HTERT RPE-1 (cell line): ENCODE measurements around the gene KRTAP5-2.
"Not testable (repeated sequence)": the region's sequence is repeated elsewhere in the genome, so short reads cannot be mapped to it uniquely, and the experiment has no call there.

Source experiments
- in situ Hi-C: fragments of 300-500 bp; cut with MboI; formaldehyde crosslinking; loops from 4 replicates; pipeline ENCODE4 v1.14.3; 2020; ENCODE audit warnings: low sequenced_read_pairs

The KRTAP5-2 gene

DNA sequence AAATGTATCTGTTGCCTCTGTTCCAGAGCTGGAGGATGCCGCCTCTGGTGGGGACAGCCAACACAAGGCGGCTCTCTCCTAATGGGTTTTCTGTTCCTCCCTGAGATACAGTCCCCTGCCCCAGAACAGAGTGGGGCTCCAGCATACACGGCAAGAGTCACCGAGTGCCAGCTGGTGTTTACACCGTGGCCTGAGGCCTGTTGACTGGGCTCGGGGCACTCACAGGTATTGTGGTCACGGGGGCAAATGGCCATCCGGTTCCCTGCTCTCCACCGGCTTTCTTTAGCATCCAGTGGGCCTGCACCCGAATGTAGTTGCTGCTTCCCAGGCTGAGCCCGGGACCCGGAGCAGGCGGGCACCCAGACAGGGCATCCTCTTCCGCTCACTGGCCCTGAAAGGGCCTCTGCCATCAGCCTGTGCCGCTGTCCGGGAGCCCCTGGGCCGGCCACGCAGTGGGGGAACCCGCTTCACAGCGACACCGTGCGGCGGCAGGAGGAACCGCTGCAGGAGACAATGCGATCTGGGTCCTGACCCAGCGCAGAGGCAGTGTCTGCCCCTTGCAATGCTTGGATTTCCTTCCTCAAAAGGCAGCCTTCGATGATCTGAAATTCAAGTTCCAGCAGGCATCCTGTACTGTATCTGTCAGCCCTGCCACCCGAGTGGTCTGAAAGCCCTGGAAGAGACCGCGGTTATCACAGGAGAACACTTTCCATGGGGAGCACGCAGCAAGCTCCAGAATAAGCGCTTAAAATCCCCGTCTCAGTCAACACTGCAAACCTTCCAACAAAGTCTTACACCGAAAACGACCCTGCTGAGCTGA lies 30.6 kb upstream of the KRTAP5-2 start:
- in situ Hi-C loops = no loop called here

DNA sequence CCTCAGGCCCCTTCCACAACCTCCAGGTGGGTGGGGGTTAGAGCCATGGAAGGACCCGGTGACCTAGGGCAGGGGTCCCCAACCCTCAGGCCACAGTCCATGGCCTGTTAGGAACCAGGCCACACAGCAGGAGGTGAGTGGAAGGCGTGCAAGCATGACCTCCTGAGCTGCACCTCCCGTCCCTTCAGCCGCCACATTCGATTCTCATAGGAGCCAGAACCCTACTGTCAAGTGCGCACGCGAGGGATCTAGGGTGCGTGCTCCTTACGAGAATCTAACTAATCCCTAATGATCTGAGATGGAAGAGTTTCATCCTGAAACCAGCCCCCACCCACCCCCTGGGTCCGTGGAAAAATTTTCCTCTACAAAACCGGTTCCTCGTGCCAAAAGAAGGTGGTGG lies 27.4 kb upstream of the KRTAP5-2 start:
- in situ Hi-C loops = no loop called here

DNA sequence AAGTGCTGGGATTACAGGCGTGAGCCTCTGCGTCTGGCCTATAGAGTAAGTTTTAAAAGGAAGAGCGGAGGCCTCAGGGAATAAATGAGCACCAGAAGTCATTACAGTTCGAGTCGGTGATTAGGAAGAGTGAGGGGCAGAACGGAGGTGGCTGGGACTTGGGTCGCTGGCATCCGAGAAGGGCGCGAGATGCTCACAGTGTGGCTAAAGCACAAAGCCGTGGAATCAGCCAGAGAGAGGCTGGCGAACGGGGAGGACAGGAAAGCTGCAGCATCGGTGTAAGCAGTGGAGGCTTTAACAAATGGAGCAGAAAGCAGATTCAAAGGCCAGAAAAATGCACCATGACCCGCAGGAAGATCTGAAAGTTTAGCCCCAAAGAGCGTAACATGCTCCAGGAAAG lies 26.5 kb upstream of the KRTAP5-2 start:
- in situ Hi-C loops = no loop called here

DNA sequence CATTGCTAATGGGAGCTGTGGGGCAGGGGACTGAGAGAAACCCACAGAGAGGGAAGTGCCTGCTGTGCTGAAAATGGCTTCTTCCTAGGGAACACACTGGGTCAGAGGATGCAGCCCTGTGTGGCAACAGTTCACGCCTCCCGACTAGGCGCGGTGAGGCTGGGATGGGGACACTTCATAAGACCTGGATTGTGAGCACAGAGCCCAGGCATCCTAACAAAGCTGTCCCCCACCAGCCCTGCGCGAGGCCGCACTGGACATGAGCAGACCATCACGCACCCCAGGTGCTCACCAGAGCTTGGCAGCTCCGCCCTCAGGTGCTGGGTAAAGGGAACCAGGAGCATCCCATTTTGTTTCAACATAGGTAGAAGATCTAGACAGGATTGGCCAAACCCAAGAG lies 25.6 kb upstream of the KRTAP5-2 start:
- in situ Hi-C loops = no loop called here

DNA sequence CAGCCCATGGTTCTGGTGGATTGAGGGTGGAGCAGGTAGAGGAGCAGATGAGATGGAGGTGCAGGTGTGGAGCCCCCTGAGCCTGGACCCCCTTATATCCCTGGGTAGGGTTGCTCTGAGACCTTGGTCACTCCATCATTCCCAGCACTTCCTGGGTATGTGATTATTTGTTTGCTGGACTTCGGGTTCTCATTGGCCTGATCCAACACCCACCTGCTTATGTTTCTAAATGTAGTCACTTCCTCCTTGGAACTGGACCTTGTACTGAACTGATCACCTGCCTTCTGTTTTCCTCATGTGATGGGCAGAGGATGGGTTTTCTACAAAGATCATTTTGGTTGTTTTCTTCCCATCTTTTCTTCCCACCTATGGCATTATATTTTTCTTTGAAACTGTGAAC lies 24.0 kb upstream of the KRTAP5-2 start, which contains the start of gene KRTAP5-4:
KRTAP5-4 (minus strand) TSS at position 53 of the 400 bp plus-strand sequence; CDS start at position 8, 45 bp downstream.
- in situ Hi-C loops = no loop called here

DNA sequence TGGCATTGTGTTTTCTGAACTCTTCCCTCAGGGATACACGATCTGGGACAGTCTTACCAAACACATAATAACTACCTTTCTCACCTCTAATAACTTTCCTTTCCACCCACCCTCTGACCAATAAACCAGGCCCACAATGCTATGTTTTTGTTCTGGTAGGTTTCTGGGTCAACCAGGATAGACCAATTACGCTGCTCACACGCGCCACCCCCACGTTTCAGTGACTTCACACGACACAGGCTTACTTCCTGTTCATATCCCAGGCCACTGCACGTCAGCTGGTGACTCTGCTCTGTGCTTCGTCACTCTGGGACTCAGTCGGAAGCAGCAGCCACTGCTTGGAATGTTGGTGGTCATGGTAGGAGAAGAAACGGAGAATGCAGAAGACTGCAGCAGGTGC lies 21.4 kb upstream of the KRTAP5-2 start:
- in situ Hi-C loops = no loop called here

DNA sequence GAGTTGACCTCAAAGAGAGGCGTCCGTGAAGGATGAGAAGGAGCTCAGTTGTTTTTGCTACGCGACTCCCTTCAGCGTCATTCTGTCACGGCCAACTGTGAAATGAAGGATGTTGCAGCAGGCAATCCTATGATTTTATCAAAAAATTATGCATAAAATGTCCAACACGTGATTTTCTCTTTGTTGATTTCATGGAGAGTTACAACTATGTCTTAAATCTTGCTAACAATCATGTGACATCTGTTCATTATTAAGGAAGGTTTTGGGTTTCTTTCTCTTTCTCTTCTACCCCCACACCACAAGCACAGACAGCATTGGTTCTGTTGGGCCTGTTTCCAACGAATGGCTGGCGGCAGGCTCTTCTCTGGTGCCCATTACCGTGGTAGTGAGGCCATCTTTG lies 20.1 kb upstream of the KRTAP5-2 start:
- in situ Hi-C loops = no loop called here

DNA sequence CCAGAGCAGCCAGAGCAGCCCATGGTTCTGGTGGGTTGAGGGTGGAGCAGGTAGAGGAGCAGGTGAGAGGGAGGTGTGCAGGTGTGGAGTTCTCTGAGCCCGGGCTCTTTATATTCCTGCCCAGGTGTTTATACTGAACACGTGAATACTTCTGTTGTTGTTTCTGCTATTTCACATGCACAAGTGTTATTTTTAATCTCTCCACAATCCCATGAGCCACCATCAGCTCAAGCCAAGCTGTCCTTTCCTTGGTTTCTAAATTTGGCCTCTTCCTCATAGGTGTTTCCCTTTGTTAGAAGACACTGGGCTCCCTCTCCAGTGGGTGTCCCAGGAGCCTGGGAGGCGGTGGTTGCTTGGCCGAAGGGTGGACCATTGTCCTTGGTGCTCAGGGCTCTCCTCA lies 10.3 kb upstream of the KRTAP5-2 start, which contains the start of gene KRTAP5-3:
KRTAP5-3 (minus strand) TSS at position 101 of the 400 bp plus-strand sequence; CDS start at position 23, 78 bp downstream.
- in situ Hi-C loops = no loop called here

DNA sequence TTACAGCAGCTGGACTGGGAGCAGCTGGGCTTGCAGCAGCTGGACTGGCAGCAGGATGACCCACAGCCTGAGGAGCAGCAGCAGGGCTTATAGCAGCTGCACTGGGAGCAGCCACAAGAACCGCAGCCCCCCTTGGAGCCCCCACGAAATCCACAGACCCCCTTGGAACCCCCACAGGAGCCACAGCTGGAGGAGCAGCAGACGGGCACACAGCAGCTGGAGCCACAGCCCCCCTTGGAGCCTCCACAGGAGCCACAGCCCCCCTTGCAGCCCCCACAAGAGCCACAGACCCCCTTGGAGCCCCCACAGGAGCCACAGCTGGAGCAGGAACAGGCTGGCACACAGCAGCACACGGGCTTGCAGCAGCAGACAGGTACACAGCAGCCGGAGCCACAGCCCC lies 9.8 kb upstream of the KRTAP5-2 start:
- in situ Hi-C loops = not testable (repeated sequence)

DNA sequence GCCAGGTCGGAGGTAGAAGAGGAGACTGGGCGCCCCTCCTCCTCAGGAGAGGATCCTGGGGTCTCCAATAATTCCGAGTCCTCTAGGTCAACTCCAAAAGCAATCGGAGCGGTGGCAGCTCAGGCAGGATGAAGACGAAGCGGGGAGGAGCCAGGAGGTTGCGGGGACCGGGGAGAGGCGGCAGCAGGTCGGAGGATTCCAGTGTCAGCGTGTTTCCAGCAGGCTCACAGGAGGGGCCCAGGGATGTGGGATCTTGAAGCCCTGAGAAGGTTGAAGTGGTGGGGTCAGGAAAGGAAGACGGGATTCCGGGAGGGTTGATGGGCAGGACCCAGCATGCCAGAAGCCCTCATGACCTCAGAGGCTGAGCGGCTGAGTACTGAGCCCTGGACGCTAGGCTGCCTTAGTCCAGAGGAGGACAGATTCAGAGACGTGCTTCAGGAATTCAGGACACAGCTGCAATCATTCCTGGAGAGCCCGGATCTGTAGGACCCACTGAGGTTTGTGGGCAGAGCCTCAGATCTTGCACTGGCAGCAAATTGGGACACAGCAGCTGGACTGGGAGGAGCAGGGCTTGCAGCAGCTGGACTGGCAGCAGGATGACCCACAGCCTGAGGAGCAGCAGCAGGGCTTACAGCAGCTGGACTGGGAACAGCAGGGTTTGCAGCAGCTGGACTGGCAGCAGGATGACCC lies 9.2 kb upstream of the KRTAP5-2 start:
- in situ Hi-C loops = not testable (repeated sequence)

DNA sequence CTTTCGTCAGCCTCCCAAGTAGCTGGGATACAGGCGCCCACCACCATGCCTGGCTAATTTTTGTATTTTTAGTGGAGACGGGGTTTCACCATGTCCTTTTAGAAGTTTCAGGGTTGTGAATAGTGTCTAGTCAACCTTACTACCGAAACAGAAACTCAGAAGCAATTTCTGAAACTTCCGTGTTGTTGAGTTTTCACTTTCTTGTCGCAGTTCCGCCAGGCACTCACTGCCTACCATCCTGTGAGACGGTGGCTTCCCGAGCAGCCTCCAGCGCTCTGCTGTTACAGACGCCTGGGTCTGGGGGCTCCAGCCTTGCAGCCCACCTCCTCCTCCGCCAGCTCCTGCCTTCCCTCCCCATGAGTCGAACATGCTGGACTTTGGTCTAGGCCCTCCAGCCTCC lies 7.8 kb upstream of the KRTAP5-2 start:
- in situ Hi-C loops = not testable (repeated sequence)

DNA sequence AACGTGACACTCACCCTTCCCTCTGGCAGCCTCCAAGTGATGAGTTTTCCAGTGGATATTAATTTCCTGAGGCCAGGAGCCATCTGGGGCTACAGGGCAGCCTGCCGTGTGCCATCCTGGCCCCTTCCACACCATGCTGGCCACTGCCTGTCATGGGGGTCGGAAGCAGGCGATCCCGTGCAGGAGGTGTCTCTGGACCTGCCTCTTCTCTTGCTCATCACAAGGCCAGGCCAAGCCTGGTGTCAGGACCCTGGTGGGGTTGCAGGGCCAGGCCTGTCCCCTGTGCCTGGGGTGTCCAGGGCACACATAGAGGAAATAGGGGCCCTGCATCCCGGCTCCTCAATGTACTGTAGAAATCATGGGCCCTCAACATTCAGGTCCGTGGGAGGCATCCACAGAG lies 6.6 kb upstream of the KRTAP5-2 start:
- in situ Hi-C loops = no loop called here

DNA sequence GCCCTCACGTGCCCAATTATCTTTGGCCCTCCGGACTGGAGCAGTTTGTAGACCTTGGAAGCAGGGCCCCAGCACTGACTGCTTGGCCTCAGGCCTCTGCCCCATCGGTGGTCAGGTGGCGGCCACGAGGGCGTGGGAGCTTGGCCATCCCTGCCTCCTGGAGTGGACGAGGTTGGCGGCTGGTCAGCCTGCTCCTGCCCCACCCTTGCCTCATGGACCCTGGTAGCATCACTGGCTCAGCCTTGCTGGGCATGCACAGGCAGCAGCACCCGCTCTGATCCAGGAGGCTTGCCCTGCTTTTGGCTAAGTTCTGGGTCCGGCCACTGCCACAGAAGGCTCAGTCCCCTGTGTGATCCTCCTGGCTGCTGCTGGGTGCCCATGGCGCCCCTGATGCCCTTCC lies 6.1 kb upstream of the KRTAP5-2 start:
- in situ Hi-C loops = no loop called here

DNA sequence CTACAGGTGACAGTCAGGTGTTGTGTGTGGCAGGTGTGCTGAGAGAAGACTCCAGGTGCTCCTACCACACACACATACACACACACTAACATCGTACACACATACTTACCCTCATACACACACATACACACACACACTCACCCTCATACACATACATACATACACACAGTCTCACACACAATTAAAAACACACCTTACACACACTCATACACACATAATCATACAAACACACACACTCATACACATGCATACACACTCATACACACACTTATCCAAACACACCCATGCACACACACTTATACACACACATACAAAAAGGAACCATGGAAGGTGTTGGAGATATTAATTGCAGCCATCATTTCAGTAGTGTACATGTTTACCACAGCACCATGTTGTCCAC lies 5.5 kb upstream of the KRTAP5-2 start:
- in situ Hi-C loops = no loop called here

DNA sequence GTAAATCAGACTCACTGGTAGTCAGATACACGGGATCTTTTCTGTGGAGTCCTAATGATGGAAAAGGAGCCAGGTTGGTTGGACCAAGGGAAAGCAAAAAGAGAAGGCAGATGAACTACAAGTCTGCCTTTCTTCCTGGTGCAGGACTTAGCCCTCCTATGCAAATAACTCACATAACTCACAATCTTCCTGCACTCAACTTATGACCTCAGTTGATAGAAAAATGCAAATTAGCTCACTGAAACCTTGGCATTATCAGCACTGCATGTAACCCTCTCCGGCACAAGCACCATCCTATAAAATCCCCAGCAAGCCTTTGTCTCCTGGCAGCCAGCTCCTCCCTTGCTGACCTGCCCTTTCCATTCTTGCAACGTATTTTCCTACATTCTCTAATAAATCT lies 3.6 kb upstream of the KRTAP5-2 start:
- in situ Hi-C loops = not testable (repeated sequence)

DNA sequence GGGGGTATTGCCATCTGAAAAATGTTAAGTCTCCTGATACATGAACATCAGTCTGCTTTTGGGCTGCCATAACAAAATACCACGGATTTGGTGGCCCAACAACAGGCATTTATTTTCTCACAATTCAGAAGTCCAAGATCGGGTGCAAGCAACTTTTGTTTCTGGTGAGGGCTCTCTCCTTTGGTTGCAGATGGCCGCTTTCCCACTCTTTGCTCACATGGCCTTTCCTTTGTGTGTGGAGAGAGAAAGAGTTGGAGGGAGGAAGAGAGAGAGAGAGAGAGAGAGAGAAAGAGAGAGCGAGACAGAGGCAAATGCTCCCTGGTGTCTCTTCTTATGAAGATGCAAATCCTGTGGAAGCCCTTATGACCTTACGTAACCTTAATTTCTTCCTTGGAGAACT lies 2.5 kb upstream of the KRTAP5-2 start:
- in situ Hi-C loops = no loop called here

DNA sequence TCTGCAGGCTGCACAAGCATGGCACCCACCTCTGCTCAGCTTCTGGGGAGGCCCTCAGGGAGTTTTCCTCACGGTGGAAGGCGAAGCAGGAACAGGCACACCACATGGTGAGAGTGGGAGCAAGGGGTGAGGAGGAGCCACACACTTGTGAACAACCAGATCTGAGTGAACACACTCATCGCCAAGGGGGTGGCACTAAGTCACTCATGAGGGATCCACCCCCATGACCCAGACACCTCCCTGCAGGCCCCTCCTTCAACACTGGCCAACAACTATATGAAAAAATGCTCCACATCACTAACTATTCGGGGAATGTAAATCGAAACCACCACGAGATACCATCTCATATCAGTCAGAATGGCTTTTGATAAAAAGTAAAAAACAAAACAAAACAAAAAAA lies 722 bp upstream of the KRTAP5-2 start:
- in situ Hi-C loops = no loop called here

DNA sequence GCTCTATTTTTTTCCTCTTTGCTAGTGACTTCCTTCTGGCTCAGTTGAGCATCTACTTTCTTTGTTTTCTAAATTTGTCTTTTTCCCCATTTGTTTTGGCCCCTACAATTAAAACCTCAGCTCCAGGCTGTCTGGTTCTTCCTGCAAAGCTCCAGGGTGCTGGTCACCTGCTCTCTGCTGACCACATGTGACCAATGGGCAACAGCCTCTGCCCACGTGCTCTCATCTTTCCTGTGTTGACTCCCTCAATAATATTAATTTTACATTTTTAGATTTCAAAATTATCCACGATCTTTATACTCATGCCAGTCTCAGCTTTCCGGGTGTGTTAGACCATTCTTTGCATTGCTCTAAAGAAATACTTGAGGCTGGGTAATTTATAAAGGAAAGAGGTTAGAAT lies 312 bp upstream of the KRTAP5-2 start:
- in situ Hi-C loops = not testable (repeated sequence)

DNA sequence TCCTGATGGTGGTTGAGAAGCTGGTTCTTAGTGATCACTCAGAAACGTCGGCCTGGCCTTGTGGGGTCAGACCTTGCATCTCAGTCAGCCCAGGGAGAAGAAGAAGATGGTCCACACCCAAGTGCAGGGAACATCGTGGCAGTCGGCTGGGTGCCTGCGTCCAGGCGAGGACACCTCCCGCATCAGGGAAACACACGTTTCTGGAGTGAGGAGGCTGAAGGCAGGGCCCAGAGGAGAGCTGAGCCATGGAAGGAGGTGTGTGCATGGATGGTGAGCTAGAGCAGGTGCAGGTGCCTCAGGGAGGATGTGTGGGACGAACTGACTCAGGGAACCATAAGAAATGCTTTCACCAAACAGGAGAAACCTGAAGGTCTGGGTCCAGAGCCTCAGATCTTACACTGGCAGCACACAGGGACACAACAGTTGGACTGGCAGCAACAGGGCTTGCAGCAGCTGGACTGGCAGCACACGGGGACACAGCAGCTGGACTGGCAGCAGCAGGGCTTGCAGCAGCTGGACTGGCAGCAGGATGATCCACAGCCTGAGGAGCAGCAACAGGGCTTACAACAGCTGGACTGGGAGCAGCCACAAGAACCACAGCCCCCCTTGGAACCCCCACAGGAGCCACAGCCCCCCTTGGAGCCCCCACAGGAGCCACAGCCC lies 632 bp downstream of the KRTAP5-2 start:
- in situ Hi-C loops = no loop called here

DNA sequence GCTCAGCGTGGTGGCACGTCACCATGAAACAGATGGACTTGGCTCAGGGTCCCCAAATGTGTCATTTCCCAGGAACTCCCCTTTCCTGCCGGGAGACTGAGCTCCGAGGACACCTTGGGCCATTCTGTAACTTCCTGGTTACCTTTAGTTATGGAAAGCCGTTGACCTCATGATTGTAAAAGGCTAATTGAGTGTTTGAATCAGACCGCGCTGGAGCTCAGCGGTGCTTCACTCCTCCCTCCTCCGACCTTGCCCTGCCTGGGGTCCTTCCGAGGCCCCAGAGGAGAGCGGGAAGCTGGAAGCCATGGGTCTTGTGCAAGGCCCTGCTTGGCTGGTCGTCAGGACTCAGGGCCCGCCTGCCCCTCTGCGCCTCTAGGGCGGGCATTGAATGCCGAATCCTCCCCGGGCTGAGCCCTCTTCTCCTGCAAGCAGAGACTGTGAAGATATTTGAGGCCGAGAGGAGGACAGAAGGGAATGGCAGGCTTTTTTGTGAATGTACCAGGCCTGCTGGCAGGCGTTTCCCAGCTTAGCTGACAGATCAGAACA lies 1.4 kb downstream of the KRTAP5-2 start:
- in situ Hi-C loops = not testable (repeated sequence)

DNA sequence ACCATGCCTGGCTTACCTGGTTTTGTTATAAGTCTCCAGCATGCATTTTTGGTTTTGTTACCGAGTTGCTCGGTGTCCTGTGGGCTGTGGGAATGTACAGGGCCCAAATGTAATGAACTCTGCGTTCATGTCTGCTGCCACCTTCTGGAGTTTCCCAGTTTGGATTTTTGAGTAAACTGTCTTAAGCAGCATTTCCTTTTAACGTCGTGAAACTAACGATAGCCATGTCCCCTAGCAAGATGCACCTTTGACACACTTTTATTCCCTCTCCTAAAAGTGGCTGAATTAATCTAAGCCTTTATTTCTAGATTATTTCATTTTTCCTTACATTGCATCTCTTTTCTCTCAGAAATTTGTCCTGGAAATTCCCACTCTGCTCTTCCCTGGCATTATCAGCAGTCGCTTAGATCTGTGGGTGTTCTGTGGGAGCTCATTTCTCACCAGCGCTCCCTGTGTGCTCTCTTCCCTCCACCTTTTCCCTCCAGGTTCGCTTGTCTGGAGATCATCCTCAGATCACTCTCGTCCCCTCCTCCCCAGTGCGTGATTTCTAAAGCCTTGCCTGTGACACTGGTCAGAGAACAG lies 2.0 kb downstream of the KRTAP5-2 start:
- in situ Hi-C loops = not testable (repeated sequence)
